ENCODE measurements around the gene STAT5B. TPM values are rescaled to one million over a fixed set of nuclear protein-coding genes. Genes with fewer than 3 reads are reported as not detected.

The STAT5B gene
- total and polyA plus RNA-seq, 4 experiments from 2014 or later: 91.3 to 261 (median 195) TPM

GRCh38 chr17:42181851-42182207, 94.4 kb downstream of the STAT5B start:
- peak overlapping the region in 7 of 8 donors; percentile 2 to 73 (median 53) for H3K4me3 Mint-ChIP-seq
- no peaks in the 10 kb centered on the region for H3K36me3 ChIP-seq (ENCODE audit: insufficient read depth, low read length)
- H3K4me1 Mint-ChIP-seq: peaks cover 28 to 65% (median 44%) of the 10 kb centered on the region in 4 donors
- no peak overlapping the region for H3K27ac ChIP-seq (ENCODE audit: low read depth, low read length)
- no peaks in the 10 kb centered on the region for H3K36me3 Mint-ChIP-seq
- H3K9me3 ChIP-seq (ENCODE audit: control insufficient read depth in 1 of 2, low read length in 2 of 2): no peaks in the 10 kb centered on the region
- intact Hi-C loops (cut with micrococcal nuclease): loop anchor here (1.0 to 5.0 kb wide), 3 partner anchors 27 to 155 kb away; no protein-coding TSS in a partner anchor
- peaks cover 0 to 2% (median 0%) of the 10 kb centered on the region in 8 donors for H3K9me3 Mint-ChIP-seq
- ChIA-PET POLR2A (ENCODE audit: partially characterized antibody) (interaction anchor here (0.9 to 5.8 kb wide), 5 partner anchors 13 to 70 kb away, joined by 3 to 50 read pairs (median 4); partner anchors contain the start of genes DHX58 and GHDC), CTCF (ENCODE audit: partially characterized antibody) (interaction anchor here (0.8 to 3.9 kb wide), 13 partner anchors 8 to 143 kb away, joined by 3 to 15 read pairs (median 5); partner anchors contain the start of genes GHDC and KAT2A)
- H3K27ac Mint-ChIP-seq: peak overlapping the region in 1 of 7 donors; percentile 85
- no peak for DNase-seq
- H3K4me1 ChIP-seq (ENCODE audit: insufficient read depth, low read length): peaks cover 65% of the 10 kb centered on the region
- no peaks in the 10 kb centered on the region for H3K27me3 ChIP-seq (ENCODE audit: insufficient read depth, low read length)
- peaks cover 0 to 5% of the 10 kb centered on the region in 2 donors for H3K27me3 Mint-ChIP-seq
- peak overlapping the region in 1 of 2 donors; percentile 53 for H3K4me3 ChIP-seq (ENCODE audit: low read length in 2 of 2)

- peak within 1 kb of the TSS; percentile 48 to 84 (median 67) for H3K4me3 Mint-ChIP-seq
- peak; percentile 81 to 90 (median 85) for DNase-seq
- no peaks in the 10 kb centered on the region for H3K27me3 ChIP-seq (ENCODE audit: insufficient read depth, low read length)
- peaks cover 65% of the 10 kb centered on the region for H3K4me1 ChIP-seq (ENCODE audit: insufficient read depth, low read length)
- intact Hi-C loops (cut with micrococcal nuclease): loop anchor here (1.0 to 5.0 kb wide), 3 partner anchors 26 to 154 kb away; no protein-coding TSS in a partner anchor
- POLR2A ChIA-PET (ENCODE audit: partially characterized antibody): interaction anchor here (0.9 to 5.8 kb wide), 7 partner anchors 9 to 164 kb away, joined by 3 to 50 read pairs (median 4); partner anchors contain the start of genes DHX58, DNAJC7 and GHDC
- H3K27ac ChIP-seq (ENCODE audit: low read depth, low read length): no peak within 1 kb of the TSS
- H3K9me3 ChIP-seq (ENCODE audit: control insufficient read depth in 1 of 2, low read length in 2 of 2): no peaks in the 10 kb centered on the region
- peaks cover 28 to 65% (median 44%) of the 10 kb centered on the region in 4 donors for H3K4me1 Mint-ChIP-seq
- H3K4me3 ChIP-seq (ENCODE audit: low read length in 2 of 2): peak within 1 kb of the TSS in 1 of 2 donors; percentile 53
- peak within 1 kb of the TSS in 4 of 7 donors; percentile 15 to 85 (median 26) for H3K27ac Mint-ChIP-seq
- H3K36me3 Mint-ChIP-seq: no peaks in the 10 kb centered on the region
- no peaks in the 10 kb centered on the region for H3K36me3 ChIP-seq (ENCODE audit: insufficient read depth, low read length)
- peaks cover 0 to 5% of the 10 kb centered on the region in 2 donors for H3K27me3 Mint-ChIP-seq
- CTCF ChIA-PET (ENCODE audit: partially characterized antibody): interaction anchor here (0.6 to 3.9 kb wide), 15 partner anchors 9 to 164 kb away, joined by 3 to 15 read pairs (median 4); partner anchors contain the start of genes DNAJC7, GHDC and KAT2A
- peaks cover 0 to 2% (median 0%) of the 10 kb centered on the region in 8 donors for H3K9me3 Mint-ChIP-seq
Observed at GRCh38 chr17:42180922-42181850, 95.0 kb downstream of the STAT5B start, which contains the start of gene KCNH4. KCNH4 (minus strand) TSS chr17:42181142; CDS start chr17:42180945, 197 bp downstream.

- Histone ChIP-seq H3K4me1 (ENCODE audit: insufficient read depth, low read length) (peaks cover 65% of the 10 kb centered on the region), H3K27ac (ENCODE audit: low read depth, low read length) (no peak overlapping the region), H3K9me3 (ENCODE audit: control insufficient read depth in 1 of 2, low read length in 2 of 2) (no peaks in the 10 kb centered on the region), H3K4me3 (ENCODE audit: low read length in 2 of 2) (peak overlapping the region in 1 of 2 donors; percentile 53), H3K27me3 (ENCODE audit: insufficient read depth, low read length) (no peaks in the 10 kb centered on the region), H3K36me3 (ENCODE audit: insufficient read depth, low read length) (no peaks in the 10 kb centered on the region)
- H3K36me3 Mint-ChIP-seq: no peaks in the 10 kb centered on the region
- peak in 1 of 5 donors; percentile 4 for DNase-seq
- H3K27me3 Mint-ChIP-seq: peaks cover 0 to 5% of the 10 kb centered on the region in 2 donors
- CTCF ChIA-PET (ENCODE audit: partially characterized antibody): interaction anchor here (1.1 to 3.9 kb wide), 6 partner anchors 9 to 163 kb away, joined by 3 to 15 read pairs (median 8); partner anchors contain the start of genes DNAJC7 and GHDC
- H3K4me3 Mint-ChIP-seq: peak overlapping the region; percentile 43 to 76 (median 63)
- H3K27ac Mint-ChIP-seq: peak overlapping the region in 2 of 7 donors; percentile 15 to 69
- POLR2A ChIA-PET (ENCODE audit: partially characterized antibody): interaction anchor here (1.2 to 5.8 kb wide), 6 partner anchors 10 to 163 kb away, joined by 3 to 50 read pairs (median 4); partner anchors contain the start of genes DHX58, DNAJC7 and GHDC
- intact Hi-C loops (cut with micrococcal nuclease): loop anchor here (5.0 kb wide), 2 partner anchors 63 to 153 kb away; no protein-coding TSS in a partner anchor
- peaks cover 28 to 65% (median 44%) of the 10 kb centered on the region in 4 donors for H3K4me1 Mint-ChIP-seq
- H3K9me3 Mint-ChIP-seq: peaks cover 0 to 2% (median 0%) of the 10 kb centered on the region in 8 donors
Observed at GRCh38 chr17:42180411-42180921, 95.7 kb downstream of the STAT5B start.

- Histone ChIP-seq H3K27me3 (ENCODE audit: insufficient read depth, low read length) (no peaks in the 10 kb centered on the region), H3K4me1 (ENCODE audit: insufficient read depth, low read length) (peaks cover 60% of the 10 kb centered on the region), H3K36me3 (ENCODE audit: insufficient read depth, low read length) (no peaks in the 10 kb centered on the region), H3K27ac (ENCODE audit: low read depth, low read length) (no peak overlapping the region), H3K9me3 (ENCODE audit: control insufficient read depth in 1 of 2, low read length in 2 of 2) (no peaks in the 10 kb centered on the region), H3K4me3 (ENCODE audit: low read length in 2 of 2) (no peak overlapping the region)
- Mint-ChIP-seq H3K9me3 (peaks cover 0 to 2% (median 0%) of the 10 kb centered on the region in 8 donors), H3K36me3 (no peaks in the 10 kb centered on the region), H3K4me3 (peak overlapping the region; percentile 48 to 84 (median 67)), H3K4me1 (peaks cover 26 to 62% (median 41%) of the 10 kb centered on the region in 4 donors), H3K27ac (peak overlapping the region in 2 of 7 donors; percentile 66 to 69), H3K27me3 (peaks cover 0 to 5% of the 10 kb centered on the region in 2 donors)
- ChIA-PET CTCF (ENCODE audit: partially characterized antibody) (interaction anchor here (0.7 to 3.9 kb wide), 5 partner anchors 9 to 155 kb away, joined by 4 to 15 read pairs (median 9); partner anchors contain the start of gene GHDC), POLR2A (ENCODE audit: partially characterized antibody) (interaction anchor here (1.2 to 5.8 kb wide), 5 partner anchors 10 to 163 kb away, joined by 3 to 50 read pairs (median 5); partner anchors contain the start of genes DNAJC7 and GHDC)
- intact Hi-C loops (cut with micrococcal nuclease): loop anchor here (5.0 kb wide), 2 partner anchors 63 to 153 kb away; no protein-coding TSS in a partner anchor
- peak in 2 of 5 donors; percentile 29 to 53 for DNase-seq
Observed at GRCh38 chr17:42179911-42180410, 96.2 kb downstream of the STAT5B start.

GRCh38 chr17:42179335-42179734, 96.9 kb downstream of the STAT5B start:
- CTCF ChIA-PET (ENCODE audit: partially characterized antibody): interaction anchor here (0.7 to 3.9 kb wide), 3 partner anchors 10 to 90 kb away, joined by 4 to 15 read pairs (median 9); partner anchors contain the start of gene GHDC
- peak overlapping the region in 7 of 8 donors; percentile 13 to 84 (median 49) for H3K4me3 Mint-ChIP-seq
- peaks cover 0 to 8% of the 10 kb centered on the region in 2 donors for H3K27me3 Mint-ChIP-seq
- H3K4me1 ChIP-seq (ENCODE audit: insufficient read depth, low read length): peaks cover 54% of the 10 kb centered on the region
- no peak overlapping the region for H3K27ac ChIP-seq (ENCODE audit: low read depth, low read length)
- peaks cover 0 to 2% (median 0%) of the 10 kb centered on the region in 8 donors for H3K9me3 Mint-ChIP-seq
- no peak for DNase-seq
- no peaks in the 10 kb centered on the region for H3K36me3 ChIP-seq (ENCODE audit: insufficient read depth, low read length)
- H3K36me3 Mint-ChIP-seq: no peaks in the 10 kb centered on the region
- peaks cover 21 to 56% (median 35%) of the 10 kb centered on the region in 4 donors for H3K4me1 Mint-ChIP-seq
- POLR2A ChIA-PET (ENCODE audit: partially characterized antibody): interaction anchor here (1.2 to 1.8 kb wide), 3 partner anchors 13 to 162 kb away, joined by 3 to 6 read pairs (median 4); partner anchors contain the start of gene DNAJC7
- H3K27me3 ChIP-seq (ENCODE audit: insufficient read depth, low read length): no peaks in the 10 kb centered on the region
- no peak overlapping the region for H3K4me3 ChIP-seq (ENCODE audit: low read length in 2 of 2)
- peak overlapping the region in 3 of 7 donors; percentile 59 to 69 (median 66) for H3K27ac Mint-ChIP-seq
- no peaks in the 10 kb centered on the region for H3K9me3 ChIP-seq (ENCODE audit: control insufficient read depth in 1 of 2, low read length in 2 of 2)
- intact Hi-C loops (cut with micrococcal nuclease): no loop called here

GRCh38 chr17:42178817-42179216, 97.4 kb downstream of the STAT5B start:
- CTCF ChIA-PET (ENCODE audit: partially characterized antibody): interaction anchor here (2.0 to 3.9 kb wide), 2 partner anchors 10 to 16 kb away, joined by 9 to 15 read pairs; partner anchors contain the start of gene GHDC
- intact Hi-C loops (cut with micrococcal nuclease): no loop called here

More at GRCh38 chr17:42178817-42179216, 97.4 kb downstream of the STAT5B start:
- peaks cover 21 to 52% (median 34%) of the 10 kb centered on the region in 4 donors for H3K4me1 Mint-ChIP-seq
- Histone ChIP-seq H3K4me3 (ENCODE audit: low read length in 2 of 2) (no peak overlapping the region), H3K27ac (ENCODE audit: low read depth, low read length) (no peak overlapping the region), H3K27me3 (ENCODE audit: insufficient read depth, low read length) (no peaks in the 10 kb centered on the region), H3K4me1 (ENCODE audit: insufficient read depth, low read length) (peaks cover 51% of the 10 kb centered on the region), H3K36me3 (ENCODE audit: insufficient read depth, low read length) (no peaks in the 10 kb centered on the region), H3K9me3 (ENCODE audit: control insufficient read depth in 1 of 2, low read length in 2 of 2) (no peaks in the 10 kb centered on the region)
- POLR2A ChIA-PET (ENCODE audit: partially characterized antibody): interaction anchor here (0.7 to 1.2 kb wide), 3 partner anchors 15 to 212 kb away, joined by 3 to 5 read pairs (median 3); partner anchors contain the start of genes CNP and GHDC
- H3K27me3 Mint-ChIP-seq: peaks cover 0 to 8% of the 10 kb centered on the region in 2 donors
- peak in 2 of 5 donors; percentile 24 to 65 for DNase-seq
- peak overlapping the region in 6 of 8 donors; percentile 21 to 84 (median 62) for H3K4me3 Mint-ChIP-seq
- H3K27ac Mint-ChIP-seq: peak overlapping the region in 4 of 7 donors; percentile 63 to 71 (median 68)
- H3K9me3 Mint-ChIP-seq: peaks cover 0 to 2% (median 0%) of the 10 kb centered on the region in 8 donors
- no peaks in the 10 kb centered on the region for H3K36me3 Mint-ChIP-seq
